NCI-H1436 (cell line): ENCODE measurements around the gene ARMC9.
"Not testable (repeated sequence)": the region's sequence is repeated elsewhere in the genome, so short reads cannot be mapped to it uniquely, and the experiment has no call there.

Experiments used
- DNase-seq: peaks from one replicate; lab custom pipeline; 2025; lab: John Stamatoyannopoulos, UW

The ARMC9 gene

DNA sequence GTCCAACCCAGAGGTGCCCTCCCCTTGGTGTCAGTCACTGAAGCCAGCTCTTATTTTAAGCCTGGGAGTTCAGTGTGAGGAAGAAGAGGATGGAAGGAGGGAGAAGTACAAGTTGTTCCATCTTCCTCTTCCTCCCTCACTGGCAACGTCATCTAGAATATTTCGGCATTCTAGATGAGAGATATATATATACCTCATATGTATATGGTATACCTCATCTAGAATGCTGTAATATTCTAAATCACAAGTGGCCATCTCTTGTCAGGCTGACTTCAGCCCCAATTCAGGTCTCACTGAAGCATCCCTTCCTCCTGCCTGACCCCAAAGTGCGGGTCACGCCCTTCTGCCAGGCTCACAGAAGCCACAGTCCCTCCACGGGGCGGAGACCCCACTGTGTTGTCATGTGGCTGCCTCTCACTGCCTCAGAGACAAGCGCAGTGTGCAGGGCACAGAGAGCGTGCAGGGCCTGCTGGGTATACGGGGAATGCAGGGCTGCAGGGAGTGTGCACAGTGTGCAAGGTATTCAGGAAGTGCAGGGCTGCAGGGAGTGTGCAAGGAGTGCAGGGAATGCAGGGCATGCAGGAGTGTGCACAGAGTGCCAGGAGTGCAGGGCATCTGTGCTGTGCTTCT lies 164.2 kb downstream of the ARMC9 start:
- no peak for DNase-seq

- no peak for DNase-seq
Measured at GRCh38 chr2:231364061-231364460, 165.6 kb downstream of the ARMC9 start.

DNA sequence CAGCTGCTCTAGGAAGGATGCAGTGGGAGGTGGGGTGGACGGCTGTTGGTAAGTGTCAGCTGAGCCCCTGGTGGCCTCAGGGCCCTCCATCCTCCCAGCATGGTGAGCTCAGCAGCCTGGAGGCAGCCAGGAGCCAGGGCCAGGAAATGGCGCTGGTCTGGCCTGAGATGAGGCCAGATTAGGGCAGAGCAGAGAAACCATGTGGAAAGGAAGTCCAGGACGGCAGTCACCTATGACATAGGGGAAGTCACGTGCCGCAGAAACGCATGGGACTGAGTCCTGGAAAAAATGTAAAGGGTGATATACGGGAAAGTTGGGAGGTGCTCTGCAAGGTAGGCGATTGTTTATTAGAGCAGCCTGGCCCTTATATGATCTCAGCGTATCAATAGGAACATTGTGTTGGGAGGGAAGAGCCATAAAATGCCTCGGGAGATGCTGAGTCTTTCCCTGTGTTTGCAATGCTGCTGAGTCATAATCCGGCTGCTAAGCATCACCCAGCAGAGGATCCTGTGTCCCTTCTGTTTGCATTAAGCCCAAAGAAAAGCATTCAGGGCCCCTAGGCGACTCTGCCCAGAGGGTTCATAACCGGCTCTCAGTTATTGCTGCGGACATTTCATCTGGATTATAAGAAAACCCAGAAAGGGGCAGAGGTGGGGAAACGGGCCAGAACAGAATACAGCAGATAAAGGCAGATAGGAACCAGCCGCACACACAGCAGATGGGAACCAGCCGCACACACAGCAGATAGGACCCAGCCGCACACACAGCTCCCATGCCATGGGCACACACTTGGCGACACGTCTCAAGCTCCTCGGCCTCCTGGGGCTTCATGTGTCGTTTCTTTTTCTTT lies 166.8 kb downstream of the ARMC9 start:
- no peak for DNase-seq

DNA sequence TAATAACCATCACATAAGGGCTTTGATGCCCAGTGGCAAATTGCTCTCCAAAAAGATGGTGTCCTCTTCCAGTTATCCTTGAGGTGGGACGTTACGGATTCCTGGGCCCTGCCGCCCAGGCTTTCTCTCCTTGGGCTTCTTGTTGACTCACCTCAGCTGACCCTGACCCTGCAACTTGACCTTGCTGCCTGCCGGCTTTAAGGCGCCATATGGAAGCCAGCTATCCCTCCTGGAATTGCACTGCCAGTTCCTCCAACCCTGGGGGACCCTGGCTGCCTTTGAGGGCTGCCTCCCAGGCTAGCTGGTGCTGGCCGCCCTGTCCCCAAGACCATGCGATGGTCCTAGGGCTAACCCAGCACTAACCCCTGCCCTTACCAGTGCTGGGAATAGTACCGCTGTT lies 168.7 kb downstream of the ARMC9 start:
- DNase-seq: no peak

DNA sequence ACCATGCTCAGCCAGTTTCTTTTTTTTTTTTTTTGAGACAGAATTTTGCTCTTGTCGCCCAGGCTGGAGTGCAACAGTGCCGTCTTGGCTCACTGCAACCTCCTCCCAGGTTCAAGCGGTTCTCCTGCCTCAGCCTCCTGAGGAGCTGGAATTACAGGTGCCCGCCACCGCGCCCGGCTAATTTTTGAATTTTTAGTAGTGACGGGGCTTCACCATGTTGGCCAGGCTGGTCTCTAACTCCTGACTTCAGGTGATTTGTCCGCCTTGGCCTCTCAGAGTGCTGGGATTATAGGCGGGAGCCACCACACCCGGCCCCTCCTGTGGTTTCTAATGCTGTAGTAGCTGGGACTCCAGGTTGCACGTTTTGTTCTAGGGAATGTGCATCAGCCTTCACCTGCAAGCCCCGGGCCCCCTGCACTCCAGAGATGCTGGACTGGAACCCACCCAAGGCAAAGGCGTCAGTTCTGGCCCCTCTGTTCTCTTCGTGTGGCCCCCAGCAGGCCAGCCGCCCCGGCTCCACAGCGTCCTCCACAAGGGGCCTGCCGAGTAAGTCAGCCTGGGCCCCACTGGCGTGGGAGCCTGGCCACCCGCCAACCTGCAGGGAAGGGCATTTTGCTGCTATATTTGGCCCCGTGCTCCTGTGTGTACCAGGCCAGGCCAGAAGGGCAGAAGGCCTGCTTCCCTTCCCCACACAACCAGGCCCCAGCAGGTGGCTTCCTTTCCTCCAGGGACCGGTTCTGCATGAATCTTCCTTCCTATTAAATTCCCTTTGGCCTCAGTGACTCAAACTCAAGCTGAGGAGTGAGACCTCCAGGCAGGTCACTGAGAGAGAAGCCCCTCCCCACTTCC lies 171.4 kb downstream of the ARMC9 start:
- no peak for DNase-seq

- no peak for DNase-seq
Measured at GRCh38 chr2:231370429-231370748, 172.0 kb downstream of the ARMC9 start.

- no peak for DNase-seq
Measured at GRCh38 chr2:231370749-231371429, 172.5 kb downstream of the ARMC9 start.

GRCh38 chr2:231371430-231372054 lies 173.1 kb downstream of the ARMC9 start:
- DNase-seq: no peak

- DNase-seq: no peak
Measured at GRCh38 chr2:231372326-231372725, 173.9 kb downstream of the ARMC9 start.

DNA sequence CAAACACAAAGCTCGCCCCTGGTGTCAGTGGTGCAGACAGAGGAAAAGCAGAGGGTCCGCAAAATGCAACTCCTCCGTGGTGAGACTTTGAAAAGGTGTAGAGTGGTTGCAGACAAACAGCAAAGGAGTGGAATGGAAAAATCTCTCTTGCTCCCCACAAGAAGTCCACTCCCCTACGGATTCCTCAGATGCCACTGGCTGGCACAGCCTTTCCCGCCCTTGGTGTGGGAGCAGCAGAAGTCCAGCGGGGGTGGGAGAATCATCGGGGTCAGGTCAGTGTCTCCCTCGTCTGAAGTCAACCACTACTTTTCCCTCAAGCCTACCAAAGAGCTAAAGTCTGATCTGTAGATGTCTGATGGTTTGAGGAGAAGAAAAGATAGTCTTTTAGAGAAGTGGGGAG lies 174.8 kb downstream of the ARMC9 start:
- DNase-seq: no peak

- no peak for DNase-seq
Measured at GRCh38 chr2:231373786-231374349, 175.4 kb downstream of the ARMC9 start.

- no peak for DNase-seq
Measured at GRCh38 chr2:231374771-231375170, 176.3 kb downstream of the ARMC9 start.

DNA sequence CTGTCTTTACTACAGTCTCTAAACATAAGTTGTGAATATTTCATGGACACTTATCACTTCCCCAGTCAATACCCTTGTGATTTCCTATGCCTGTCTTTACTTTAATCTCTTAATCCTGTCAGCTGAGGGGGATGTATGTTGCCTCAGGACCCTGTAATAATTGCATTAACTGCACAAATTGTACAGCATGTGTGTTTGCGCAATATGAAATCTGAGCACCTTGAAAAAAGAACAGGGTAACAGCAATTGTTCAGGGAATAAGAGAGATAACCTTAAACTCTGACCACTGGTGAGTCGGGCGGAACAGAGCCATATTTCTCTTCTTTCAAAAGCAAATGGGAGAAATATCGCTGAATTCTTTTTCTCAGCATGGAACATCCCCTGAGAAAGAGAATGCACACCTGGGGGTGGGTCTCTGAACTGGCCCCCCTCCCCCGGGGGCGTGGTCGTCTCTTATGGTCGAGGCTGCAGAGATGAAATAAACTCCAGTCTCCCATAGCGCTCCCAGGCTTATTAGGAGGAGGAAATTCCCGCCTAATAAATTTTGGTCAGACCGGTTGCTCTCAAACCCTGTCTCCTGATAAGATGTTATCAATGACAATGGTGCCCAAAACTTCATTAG lies 177.7 kb downstream of the ARMC9 start:
- not testable (repeated sequence) for DNase-seq

DNA sequence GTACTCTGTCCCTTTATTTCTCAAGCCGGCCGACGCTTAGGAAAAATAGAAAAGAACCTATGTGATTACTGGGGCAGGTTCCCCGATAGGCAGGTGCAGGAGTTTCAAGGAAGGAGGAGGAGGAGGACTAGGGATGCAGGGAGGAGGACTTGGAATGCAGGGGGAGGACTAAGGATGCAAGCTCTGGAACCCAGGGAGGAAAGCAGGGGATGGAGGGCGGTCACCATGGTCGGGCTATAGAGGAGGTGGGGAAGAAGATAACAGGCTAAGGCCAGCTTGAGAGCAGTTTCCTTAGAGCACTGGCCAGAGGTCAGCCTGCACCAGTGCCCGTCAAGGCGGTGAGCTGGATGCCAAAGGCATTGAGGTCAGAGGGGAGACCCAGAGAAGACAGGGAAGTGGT lies 178.4 kb downstream of the ARMC9 start:
- no peak for DNase-seq

GRCh38 chr2:231378026-231378722 lies 179.7 kb downstream of the ARMC9 start:
- DNase-seq: no peak

- DNase-seq: no peak
Measured at GRCh38 chr2:231379266-231380215, 181.1 kb downstream of the ARMC9 start.

- no peak for DNase-seq
Measured at GRCh38 chr2:231380307-231380706, 181.9 kb downstream of the ARMC9 start.

DNA sequence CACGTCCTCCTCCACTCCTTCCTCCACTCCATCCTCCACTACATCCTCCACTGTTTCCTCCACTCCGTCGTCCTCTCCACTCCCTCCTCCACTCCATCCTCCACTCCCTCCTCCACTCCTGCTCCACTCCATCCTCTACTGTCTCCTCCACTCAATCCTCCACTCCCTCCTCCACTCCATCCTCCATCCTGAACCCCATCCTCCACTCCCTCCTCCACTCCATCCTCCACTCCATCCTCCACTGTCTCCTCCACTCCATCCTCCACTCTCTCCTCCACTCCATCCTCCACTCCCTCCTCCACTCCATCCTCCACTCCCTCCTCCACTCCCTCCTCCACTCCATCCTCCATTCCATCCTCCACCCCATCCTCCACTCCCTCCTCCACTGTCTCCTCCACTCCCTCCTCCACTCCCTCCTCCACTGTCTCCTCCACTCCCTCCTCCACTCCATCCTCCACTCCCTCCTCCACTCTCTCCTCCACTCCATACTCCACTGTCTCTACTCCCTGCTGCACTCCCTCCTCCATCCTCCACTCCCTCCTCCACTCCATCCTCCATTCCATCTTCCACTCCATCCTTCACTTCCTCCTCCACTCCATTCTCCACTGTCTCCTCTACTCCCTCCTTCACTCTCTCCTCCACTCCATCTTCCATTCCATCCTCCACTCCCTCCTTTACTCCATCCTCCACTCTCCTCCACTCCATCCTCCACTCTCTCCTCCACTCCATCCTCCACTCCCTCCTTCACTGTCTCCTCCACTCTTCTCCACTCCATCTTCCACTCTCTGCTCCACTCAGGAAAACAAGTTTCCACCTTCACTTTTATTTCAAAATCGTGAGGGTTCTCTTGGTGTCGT lies 182.8 kb downstream of the ARMC9 start:
- no peak for DNase-seq
